ENCODE results near the gene SLC6A1.

- no peak for TF ChIP-seq POLR2A (IDR thresholded peaks at IDR 0.05)
- no peak for TF ChIP-seq CTCF (IDR thresholded peaks at IDR 0.05)
These were observed 36.7 kb upstream of the SLC6A1 start for GRCh38 chr3:10955711-10956453.
